WTC11 (cell line): ENCODE data around the gene NECTIN4. TPM values are rescaled to one million over a fixed set of nuclear protein-coding genes. Genes with fewer than 3 reads are reported as not detected.

Experiments used
- ATAC-seq: fragments of 200-7000 bp; cut with Tn5 transposase; 2 replicates; pipeline ENCODE4 v1.10.0; 2021; ENCODE audit warnings: mild to moderate bottlenecking, moderate library complexity
- CTCF ChIA-PET: fragments of 300-600 bp; sonication (Branson Sonifier 250); formaldehyde crosslinking; loops from one replicate; lab custom pipeline; 2021; ENCODE audit warnings: antibody characterized with exemption; lab: Charles Lee
- POLR2A ChIA-PET: fragments of 350-600 bp; sonication (Branson Sonifier 250); formaldehyde crosslinking; loops from one replicate; lab custom pipeline; 2021; ENCODE audit warnings: antibody characterized with exemption; lab: Charles Lee
- DNase-seq: peaks from one replicate; pipeline ENCODE4 v3.0.0; 2021; ENCODE audit warnings: low spot score
- H3K27ac Mint-ChIP-seq: 2 replicates; pipeline ENCODE4 v1.8.0; 2021; ENCODE audit warnings: mixed read lengths
- H3K27me3 Mint-ChIP-seq: 2 replicates; pipeline ENCODE4 v1.8.0; 2021; ENCODE audit warnings: low read depth, mild to moderate bottlenecking, moderate library complexity, mixed read lengths
- H3K36me3 Mint-ChIP-seq: 2 replicates; pipeline ENCODE4 v1.8.0; 2021; ENCODE audit warnings: mixed read lengths
- H3K4me1 Mint-ChIP-seq: 2 replicates; pipeline ENCODE4 v1.8.0; 2022; ENCODE audit warnings: mixed read lengths
- H3K4me3 Mint-ChIP-seq: 2 replicates; pipeline ENCODE4 v1.8.0; 2021; ENCODE audit warnings: mild to moderate bottlenecking, moderate library complexity, mixed read lengths
- H3K9me3 Mint-ChIP-seq: 2 replicates; pipeline ENCODE4 v1.8.0; 2021; ENCODE audit warnings: mixed read lengths
- ARID4B ChIP-seq: sonication (generic); formaldehyde crosslinking; IDR thresholded peaks from 2 replicates; pipeline ENCODE4 v1.8.0; 2023; ENCODE audit warnings: missing genetic modification reagents, mild to moderate bottlenecking, borderline replicate concordance
- ATF1 ChIP-seq: sonication (generic); formaldehyde crosslinking; IDR thresholded peaks from 2 replicates; pipeline ENCODE4 v1.8.1; 2023; ENCODE audit warnings: mild to moderate bottlenecking, moderate library complexity, missing genetic modification reagents
- CBFB ChIP-seq: sonication (generic); formaldehyde crosslinking; IDR thresholded peaks from 2 replicates; pipeline ENCODE4 v1.8.1; 2022; ENCODE audit warnings: mild to moderate bottlenecking, low read depth, missing genetic modification reagents
- ETV6 ChIP-seq: sonication (generic); formaldehyde crosslinking; IDR thresholded peaks from 2 replicates; pipeline ENCODE4 v1.8.1; 2022; ENCODE audit warnings: mild to moderate bottlenecking, missing genetic modification reagents
- MAX ChIP-seq: sonication (generic); formaldehyde crosslinking; IDR thresholded peaks from 2 replicates; pipeline ENCODE4 v1.8.0; 2022; ENCODE audit warnings: mild to moderate bottlenecking, missing genetic modification reagents
- MYBL2 ChIP-seq: sonication (generic); formaldehyde crosslinking; IDR thresholded peaks from 2 replicates; pipeline ENCODE4 v1.8.1; 2023; ENCODE audit warnings: mild to moderate bottlenecking, moderate library complexity, missing genetic modification reagents
- NFATC4 ChIP-seq: fragments of 250-450 bp; sonication (Bioruptor Pico); IDR thresholded peaks from 2 replicates; pipeline ENCODE4 v1.9.0; 2021; ENCODE audit warnings: mild to moderate bottlenecking
- NFYB ChIP-seq: sonication (generic); formaldehyde crosslinking; conservative IDR thresholded peaks from 2 replicates; pipeline ENCODE4 v1.8.0; 2022; ENCODE audit warnings: low read depth, missing genetic modification reagents
- SMAD4 ChIP-seq: sonication (generic); formaldehyde crosslinking; IDR thresholded peaks from 2 replicates; pipeline ENCODE4 v1.8.0; 2022; ENCODE audit warnings: mild to moderate bottlenecking, missing genetic modification reagents
- TP53 ChIP-seq: sonication (generic); formaldehyde crosslinking; IDR thresholded peaks from 2 replicates; pipeline ENCODE4 v1.8.1; 2023; ENCODE audit warnings: mild to moderate bottlenecking, missing genetic modification reagents
- USF2 ChIP-seq: sonication (generic); formaldehyde crosslinking; IDR thresholded peaks from 2 replicates; pipeline ENCODE4 v1.8.1; 2023; ENCODE audit warnings: mild to moderate bottlenecking, missing genetic modification reagents, moderate library complexity
- ZNF281 ChIP-seq: sonication (generic); formaldehyde crosslinking; IDR thresholded peaks from 2 replicates; pipeline ENCODE4 v1.8.0; 2023; ENCODE audit warnings: mild to moderate bottlenecking, missing genetic modification reagents
- ZNF396 ChIP-seq: fragments of 250-450 bp; sonication (Bioruptor Pico); IDR thresholded peaks from 2 replicates; pipeline ENCODE4 v1.8.0; 2021; ENCODE audit warnings: mild to moderate bottlenecking, moderate library complexity, borderline replicate concordance
- ZNF423 ChIP-seq: fragments of 250-450 bp; sonication (Bioruptor Pico); IDR thresholded peaks from 2 replicates; pipeline ENCODE4 v2.1.2; 2022; ENCODE audit warnings: mild to moderate bottlenecking, moderate library complexity
- total RNA-seq: library from RNA; stranded (reverse); gene quantifications from 3 replicates; pipeline ENCODE4 v1.2.3, GENCODE V29; 2021
- TF ChIP-seq, protein P1 (sequence below): sonication (generic); formaldehyde crosslinking; IDR thresholded peaks from 2 replicates; pipeline ENCODE4 v1.8.0; 2022; ENCODE audit warnings: mild to moderate bottlenecking, missing genetic modification reagents
- TF ChIP-seq, protein P2 (sequence below): sonication (generic); formaldehyde crosslinking; IDR thresholded peaks from 2 replicates; pipeline ENCODE4 v1.8.0; 2022; ENCODE audit warnings: mild to moderate bottlenecking, missing genetic modification reagents

The NECTIN4 gene
- total RNA-seq, 1 experiment from 2014 or later, result 1.7 TPM

- no peaks in the 10 kb centered on the region for H3K9me3 Mint-ChIP-seq
- POLR2A ChIA-PET, result interaction anchor here (0.6 to 2.3 kb wide), 6 partner anchors 19 to 78 kb away, joined by 3 to 9 read pairs (median 4); partner anchors contain the start of genes F11R, NIT1, PFDN2 and USF1
- H3K4me1 Mint-ChIP-seq, result peaks cover 6% of the 10 kb centered on the region
- peaks cover 6% of the 10 kb centered on the region; the same call in 1 of the 2 replicates for H3K27me3 Mint-ChIP-seq
- H3K36me3 Mint-ChIP-seq, result peaks cover 15% of the 10 kb centered on the region
- peak within 1 kb of the TSS; percentile 81 for H3K27ac Mint-ChIP-seq
- peak; percentile 86 for ATAC-seq
- peak; percentile 91 for DNase-seq
- CTCF ChIA-PET, result interaction anchor here (0.5 to 8.2 kb wide), 45 partner anchors 9 to 321 kb away, joined by 3 to 109 read pairs (median 5); partner anchors contain the start of genes ARHGAP30, B4GALT3, DEDD and F11R
- TF ChIP-seq MYBL2 (peak; percentile 13; the same call in 1 of the 2 replicates), MAX (CRISPR knock-in tag) (peak; percentile 51; the same call in 1 of the 2 replicates), ETV6 (0 out of 2 replicates have a peak, but pooled peaks have one; percentile 53), TP53 (CRISPR knock-in tag) (no peak), ATF1 (CRISPR knock-in tag) (0 out of 2 replicates have a peak, but pooled peaks have one; percentile 53), ZNF281 (CRISPR knock-in tag) (0 out of 2 replicates have a peak, but pooled peaks have one; percentile 41), SMAD4 (CRISPR knock-in tag) (no peak), ZNF396 (CRISPR knock-in tag) (no peak), ARID4B (0 out of 2 replicates have a peak, but pooled peaks have one; percentile 21), ZNF423 (0 out of 2 replicates have a peak, but pooled peaks have one; percentile 9), USF2 (CRISPR knock-in tag) (0 out of 2 replicates have a peak, but pooled peaks have one; percentile 8), NFYB (no peak), CBFB (CRISPR knock-in tag) (peak; percentile 40; the same call in 1 of the 2 replicates), NFATC4 (no peak)
- TF ChIP-seq, protein P1, sequence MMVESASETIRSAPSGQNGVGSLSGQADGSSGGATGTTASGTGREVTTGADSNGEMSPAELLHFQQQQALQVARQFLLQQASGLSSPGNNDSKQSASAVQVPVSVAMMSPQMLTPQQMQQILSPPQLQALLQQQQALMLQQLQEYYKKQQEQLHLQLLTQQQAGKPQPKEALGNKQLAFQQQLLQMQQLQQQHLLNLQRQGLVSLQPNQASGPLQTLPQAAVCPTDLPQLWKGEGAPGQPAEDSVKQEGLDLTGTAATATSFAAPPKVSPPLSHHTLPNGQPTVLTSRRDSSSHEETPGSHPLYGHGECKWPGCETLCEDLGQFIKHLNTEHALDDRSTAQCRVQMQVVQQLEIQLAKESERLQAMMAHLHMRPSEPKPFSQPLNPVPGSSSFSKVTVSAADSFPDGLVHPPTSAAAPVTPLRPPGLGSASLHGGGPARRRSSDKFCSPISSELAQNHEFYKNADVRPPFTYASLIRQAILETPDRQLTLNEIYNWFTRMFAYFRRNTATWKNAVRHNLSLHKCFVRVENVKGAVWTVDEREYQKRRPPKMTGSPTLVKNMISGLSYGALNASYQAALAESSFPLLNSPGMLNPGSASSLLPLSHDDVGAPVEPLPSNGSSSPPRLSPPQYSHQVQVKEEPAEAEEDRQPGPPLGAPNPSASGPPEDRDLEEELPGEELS (CRISPR knock-in tag), result 0 out of 2 replicates have a peak, but pooled peaks have one; percentile 23
- TF ChIP-seq, protein P2, sequence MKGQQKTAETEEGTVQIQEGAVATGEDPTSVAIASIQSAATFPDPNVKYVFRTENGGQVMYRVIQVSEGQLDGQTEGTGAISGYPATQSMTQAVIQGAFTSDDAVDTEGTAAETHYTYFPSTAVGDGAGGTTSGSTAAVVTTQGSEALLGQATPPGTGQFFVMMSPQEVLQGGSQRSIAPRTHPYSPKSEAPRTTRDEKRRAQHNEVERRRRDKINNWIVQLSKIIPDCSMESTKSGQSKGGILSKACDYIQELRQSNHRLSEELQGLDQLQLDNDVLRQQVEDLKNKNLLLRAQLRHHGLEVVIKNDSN, result peak; percentile 39; the same call in 1 of the 2 replicates
- TF ChIP-seq, all 79 proteins: peak for 11
- peak within 1 kb of the TSS; percentile 80 for H3K4me3 Mint-ChIP-seq
Observed at GRCh38 chr1:161098210-161099068, 9.1 kb upstream of the NECTIN4 start, which contains the start of gene KLHDC9. KLHDC9 (plus strand) TSS chr1:161098361; CDS start chr1:161098536, 175 bp downstream.
